ENCODE data around the gene CACNA1B.

The CACNA1B gene

GRCh38 chr9:138057726-138058125, 180.1 kb downstream of the CACNA1B start:
- no peak overlapping the region for H3K27ac ChIP-seq
- TF ChIP-seq ZFX (IDR thresholded peaks at IDR 0.05; ENCODE audit: borderline replicate concordance) (no peak), CTCF (IDR thresholded peaks at IDR 0.05) (no peak)

DNA sequence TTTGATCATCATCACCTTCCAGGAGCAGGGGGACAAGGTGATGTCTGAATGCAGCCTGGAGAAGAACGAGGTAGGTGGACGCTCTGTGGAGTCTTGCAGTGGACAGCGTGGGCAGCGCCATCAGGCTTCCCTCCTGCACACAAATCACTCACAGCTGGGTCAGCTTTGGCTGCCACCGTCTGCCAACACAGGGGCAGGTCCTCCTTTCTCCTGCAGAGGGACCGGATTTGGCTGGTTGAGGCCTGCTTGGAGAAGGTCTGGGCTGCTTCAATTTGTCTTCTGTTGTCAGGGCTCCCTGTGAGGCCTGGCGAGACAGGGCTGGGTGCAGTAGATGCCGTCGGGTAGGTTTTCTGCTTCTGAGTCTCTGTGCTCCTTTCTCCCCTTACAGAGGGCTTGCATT, 180.6 kb downstream of the CACNA1B start:
- TF ChIP-seq ZFX (IDR thresholded peaks at IDR 0.05; ENCODE audit: borderline replicate concordance) (no peak), CTCF (IDR thresholded peaks at IDR 0.05) (no peak)
- no peak overlapping the region for H3K27ac ChIP-seq

DNA sequence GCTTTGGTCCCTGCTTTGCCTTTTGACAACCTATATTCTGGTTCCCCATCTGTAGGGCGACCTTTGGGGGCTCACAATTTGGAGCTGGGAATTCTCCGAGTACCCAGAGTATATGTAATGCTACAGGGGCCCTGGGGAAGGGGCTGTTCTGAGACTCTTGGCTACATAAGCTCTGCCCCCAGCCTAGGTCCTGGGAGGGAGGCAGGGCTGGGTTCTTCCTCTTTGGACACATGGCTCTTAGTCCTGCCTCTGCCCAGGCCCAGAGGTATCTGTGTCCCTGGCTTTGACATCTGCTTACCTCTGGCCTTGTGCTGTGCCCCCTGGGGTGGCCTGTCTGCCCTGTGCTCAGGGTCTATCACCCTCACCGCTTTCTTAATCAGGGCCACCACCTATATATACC, 181.6 kb downstream of the CACNA1B start:
- TF ChIP-seq ZFX (IDR thresholded peaks at IDR 0.05; ENCODE audit: borderline replicate concordance) (no peak), CTCF (IDR thresholded peaks at IDR 0.05) (no peak)
- no peak overlapping the region for H3K27ac ChIP-seq

- TF ChIP-seq CTCF (IDR thresholded peaks at IDR 0.05), result no peak
These were observed 182.8 kb downstream of the CACNA1B start for GRCh38 chr9:138060365-138060764.

DNA sequence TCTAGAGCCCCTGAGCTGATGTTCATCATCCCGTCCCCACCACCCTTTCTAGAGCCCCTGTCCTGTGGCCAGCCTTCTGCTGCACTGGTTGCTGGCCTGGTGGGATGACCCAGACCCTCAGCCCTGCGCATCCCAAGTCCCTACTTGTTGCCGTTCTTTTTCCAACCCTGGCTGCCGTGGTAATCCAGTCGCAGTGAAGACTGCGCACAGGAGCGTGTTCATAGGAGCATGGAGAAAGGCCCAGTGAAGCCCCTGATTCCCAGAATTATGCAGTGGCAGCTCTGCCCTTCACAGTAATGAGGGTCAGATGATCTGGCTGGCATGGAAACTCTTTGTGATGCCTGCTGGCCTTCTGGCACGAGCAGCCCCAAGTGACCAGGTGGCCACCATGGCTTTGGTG, 183.3 kb downstream of the CACNA1B start:
- TF ChIP-seq ZFX (IDR thresholded peaks at IDR 0.05; ENCODE audit: borderline replicate concordance) (no peak), CTCF (IDR thresholded peaks at IDR 0.05) (no peak)
- H3K27ac ChIP-seq, result no peak overlapping the region

More at GRCh38 chr9:138060365-138060764, 182.8 kb downstream of the CACNA1B start:
- H3K27ac ChIP-seq, result no peak overlapping the region

DNA sequence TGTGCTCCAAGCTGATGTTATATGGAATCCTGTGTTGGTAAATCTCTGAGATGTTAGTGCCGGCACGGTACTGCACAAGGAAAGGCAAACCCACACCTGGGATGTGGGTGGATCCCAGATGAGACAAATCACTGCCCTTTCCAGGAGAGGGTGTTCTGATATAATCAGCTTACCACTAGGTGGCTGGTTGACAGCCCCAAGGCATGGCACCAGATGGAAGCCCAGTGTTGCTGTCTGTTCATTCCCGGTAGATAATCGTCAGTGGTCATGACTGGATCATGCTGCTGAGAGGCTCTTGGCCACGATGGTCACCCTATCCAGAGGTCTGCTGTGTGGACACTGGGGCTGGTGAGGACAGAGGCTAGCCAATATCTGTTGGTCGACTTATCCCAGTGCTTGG, 184.0 kb downstream of the CACNA1B start:
- no peak for TF ChIP-seq ZFX (IDR thresholded peaks at IDR 0.05; ENCODE audit: borderline replicate concordance)
- TF ChIP-seq CTCF (IDR thresholded peaks at IDR 0.05), result no peak; the same call in 1 of the 2 replicates
- no peak overlapping the region for H3K27ac ChIP-seq

GRCh38 chr9:138062196-138062595, 184.6 kb downstream of the CACNA1B start:
- TF ChIP-seq CTCF (IDR thresholded peaks at IDR 0.05), result no peak
- H3K27ac ChIP-seq, result no peak overlapping the region
